Kidney tubule cell (primary cell): Measurements from ENCODE around the gene OR8D4.
"Not testable (repeated sequence)": the region's sequence is repeated elsewhere in the genome, so short reads cannot be mapped to it uniquely, and the experiment has no call there.

ENCODE experiments used
- DNase-seq: peaks from one replicate; pipeline ENCODE4 v3.0.0-alpha.2; 2018; ENCODE audit warnings: low spot score

OR8D4 gene

DNA sequence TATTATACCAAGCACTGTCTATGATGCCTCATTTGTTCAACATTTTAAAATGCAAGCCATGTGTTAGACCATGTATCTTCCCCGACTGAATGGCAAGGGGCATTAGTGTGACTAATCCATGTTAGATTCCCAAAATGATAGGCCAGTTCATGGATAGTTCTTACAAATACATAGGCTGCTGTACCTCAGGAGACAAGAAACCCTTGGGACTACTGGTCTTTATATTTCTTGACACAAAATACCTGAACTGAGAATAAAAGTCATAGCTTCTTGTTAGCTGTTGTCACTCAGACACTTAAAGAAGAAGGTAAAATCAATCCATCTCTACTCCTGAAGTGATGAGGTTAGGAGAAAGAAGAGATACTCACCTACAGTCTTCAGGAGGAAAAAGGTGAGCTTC lies at the start of gene OR8D4:
OR8D4 (plus strand) TSS at position 301 of the 400 bp plus-strand sequence. CDS start 4,265 bp downstream, outside the sequence.
- no peak for DNase-seq

GRCh38 chr11:123852321-123852720 lies 49.6 kb upstream of the OR8D4 start:
- DNase-seq: no peak

GRCh38 chr11:123853038-123853437 lies 48.9 kb upstream of the OR8D4 start:
- DNase-seq: no peak

- DNase-seq: no peak
These were observed 45.5 kb upstream of the OR8D4 start for GRCh38 chr11:123856444-123856843.

DNA sequence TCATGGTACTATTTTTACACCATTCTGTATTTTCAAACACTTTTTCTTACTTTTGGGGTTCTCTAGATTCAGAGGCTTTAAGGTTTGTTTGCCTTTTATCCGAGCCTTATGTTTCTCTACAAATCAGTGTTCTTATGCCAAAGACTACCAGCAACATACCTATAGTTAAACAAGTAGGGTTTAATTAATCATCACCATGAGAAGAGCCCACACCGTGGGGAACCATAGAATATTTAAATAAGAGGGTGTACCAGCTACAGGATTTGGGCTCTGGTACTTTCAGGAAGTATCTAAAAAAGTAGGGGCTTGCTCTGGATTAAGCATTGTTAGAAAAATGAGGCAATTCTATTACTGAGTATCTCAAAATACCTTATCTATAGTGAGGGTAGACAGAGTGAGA lies 42.2 kb upstream of the OR8D4 start:
- DNase-seq: no peak

DNA sequence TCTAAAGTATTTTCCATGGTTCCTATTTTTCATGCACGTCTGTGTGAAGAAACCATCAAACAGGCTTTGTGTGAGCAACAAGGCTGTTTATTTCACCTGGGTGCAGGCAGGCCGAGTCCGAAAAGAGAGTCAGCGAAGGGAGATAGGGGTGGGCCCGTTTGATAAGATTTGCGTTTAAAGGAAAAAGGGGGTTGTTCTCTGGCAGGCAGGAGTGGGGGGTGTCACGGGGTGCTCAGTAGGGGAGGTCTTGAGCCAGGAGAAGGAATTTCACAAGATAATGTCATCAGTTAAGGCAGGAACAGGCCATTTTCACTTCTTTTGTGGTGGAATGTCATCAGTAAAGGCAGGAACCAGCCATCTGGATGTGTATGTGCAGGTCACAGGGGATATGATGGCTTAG lies 36.7 kb upstream of the OR8D4 start:
- DNase-seq: not testable (repeated sequence)

- DNase-seq: not testable (repeated sequence)
These were observed 34.2 kb upstream of the OR8D4 start for GRCh38 chr11:123867795-123868194.

DNA sequence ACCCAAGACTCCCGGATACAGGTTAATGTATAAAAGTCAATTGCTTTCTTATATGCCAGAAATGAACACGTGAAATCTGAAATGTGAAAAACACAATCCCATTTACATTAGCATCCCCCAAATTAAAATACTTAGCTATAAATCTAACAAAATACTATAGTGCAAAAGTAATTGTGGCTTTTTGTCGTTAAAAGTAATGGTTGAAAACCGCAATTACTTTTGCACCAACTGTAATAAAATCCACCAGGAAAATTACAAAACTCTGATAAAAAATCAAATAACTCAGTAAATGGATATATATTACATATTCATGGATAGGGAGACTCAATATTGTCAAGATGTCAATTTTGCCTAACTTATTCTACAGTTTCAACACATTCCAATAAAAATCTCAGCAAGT lies 21.1 kb upstream of the OR8D4 start:
- no peak for DNase-seq

DNA sequence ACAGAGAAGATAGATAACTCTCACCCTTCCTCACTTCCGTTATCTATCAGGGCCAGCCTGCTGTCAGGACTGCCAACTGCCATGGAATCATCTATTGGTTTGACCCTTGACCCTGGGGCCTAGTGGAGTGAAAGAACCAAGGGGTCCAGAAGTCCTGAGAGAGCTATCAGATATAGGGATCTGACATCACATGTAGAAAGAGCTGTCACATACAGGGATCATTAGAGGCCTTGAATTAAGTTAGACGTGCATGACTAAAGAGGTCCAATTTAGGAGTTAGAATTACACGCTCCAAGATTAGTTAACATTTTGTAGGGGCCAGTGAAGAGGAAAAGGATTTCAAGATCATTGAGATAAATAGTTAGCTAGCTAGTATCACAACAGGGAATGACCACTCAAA lies 16.4 kb upstream of the OR8D4 start, which contains the start of gene TMEM225:
TMEM225 (minus strand) TSS at position 101 of the 400 bp plus-strand sequence. CDS start 245 bp downstream, outside the sequence.
- DNase-seq: no peak

DNA sequence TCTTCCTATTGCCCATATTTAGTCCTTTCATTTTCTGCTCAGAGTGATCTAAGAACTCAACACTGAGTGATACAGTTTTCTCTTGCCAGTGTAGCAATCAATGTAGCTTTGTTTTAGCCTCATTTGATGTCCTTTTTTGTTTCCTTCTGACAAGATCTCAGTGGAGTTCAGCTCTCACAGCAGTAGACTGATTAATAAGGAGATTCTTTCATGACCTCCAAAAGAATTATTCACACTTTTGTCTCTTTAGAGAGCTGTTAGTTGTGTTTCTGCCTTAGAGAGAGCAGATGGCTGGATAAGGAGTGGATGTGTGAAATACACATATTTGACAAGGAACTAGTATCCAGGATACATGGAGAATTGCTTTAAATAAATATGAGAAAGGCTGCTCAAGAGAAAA lies 9.9 kb upstream of the OR8D4 start:
- no peak for DNase-seq

GRCh38 chr11:123899792-123900191 lies 2.2 kb upstream of the OR8D4 start:
- DNase-seq: no peak

DNA sequence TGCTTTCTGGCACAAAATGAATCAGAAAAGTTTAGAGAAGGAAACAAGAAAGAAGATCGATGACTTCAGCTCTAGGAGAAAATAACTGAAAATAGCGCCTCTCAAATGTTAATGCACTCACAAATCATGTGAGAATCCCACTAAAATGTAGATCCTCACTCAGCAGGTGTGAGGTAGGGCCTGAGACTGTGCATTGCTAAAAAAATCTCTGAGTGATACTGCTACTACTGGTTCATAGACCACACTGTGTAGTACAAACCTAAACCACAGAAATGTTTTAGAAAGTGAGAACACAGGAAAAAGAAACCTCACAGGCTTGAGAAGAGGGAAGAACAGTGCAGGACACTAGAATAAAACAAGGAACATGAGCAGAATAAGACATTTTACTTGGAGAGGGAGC lies 2.0 kb downstream of the OR8D4 start:
- DNase-seq: no peak

- no peak for DNase-seq
These were observed 3.0 kb downstream of the OR8D4 start for GRCh38 chr11:123904932-123905331.

GRCh38 chr11:123905826-123906225 lies 3.9 kb downstream of the OR8D4 start:
- DNase-seq: no peak

DNA sequence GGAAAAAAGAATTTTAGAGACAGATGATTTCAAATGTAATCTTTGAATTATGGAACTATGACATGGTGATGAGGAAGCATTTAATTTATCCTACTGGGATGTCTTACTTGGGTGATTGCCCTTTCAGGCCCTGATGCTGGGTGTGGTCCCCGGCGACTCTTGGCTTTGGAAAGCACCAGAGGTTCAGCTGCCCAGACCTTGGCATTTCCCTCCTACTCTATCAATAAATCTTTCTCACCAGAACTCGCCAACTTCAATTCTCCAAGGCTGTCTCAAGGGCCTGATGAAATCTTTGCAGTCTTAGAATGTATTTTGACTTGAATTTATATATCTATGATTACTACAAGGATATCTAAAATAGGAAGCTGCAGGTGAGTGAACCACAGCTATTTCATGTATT lies 19.0 kb downstream of the OR8D4 start:
- no peak for DNase-seq

DNA sequence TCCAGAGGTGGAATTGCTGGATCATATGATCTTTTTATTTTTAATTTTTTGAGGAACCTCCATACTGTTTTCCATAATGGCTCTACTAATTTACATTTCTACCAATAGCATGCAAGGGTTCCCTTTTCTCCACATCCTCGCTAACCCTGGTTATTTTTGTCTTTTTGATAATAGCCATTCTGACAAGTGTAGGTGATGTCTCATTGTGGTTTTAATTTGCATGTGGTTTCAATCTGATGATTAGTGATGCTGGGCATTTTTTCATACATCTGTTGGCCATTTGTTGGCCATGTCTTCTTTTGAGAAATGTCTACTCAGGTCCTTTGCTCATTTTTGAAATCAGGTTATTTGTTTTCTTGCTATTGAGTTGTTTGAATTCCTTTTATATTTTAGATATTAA lies 22.1 kb downstream of the OR8D4 start:
- DNase-seq: no peak

GRCh38 chr11:123939317-123939716 lies 37.4 kb downstream of the OR8D4 start, which contains the start of gene OR4D5:
OR4D5 (plus strand) TSS chr11:123939617; CDS start chr11:123939617, 0 bp downstream.
- DNase-seq: no peak

GRCh38 chr11:123942413-123942812 lies 40.4 kb downstream of the OR8D4 start:
- no peak for DNase-seq

- DNase-seq: no peak
These were observed 41.8 kb downstream of the OR8D4 start, which contains the start of gene OR6T1 for GRCh38 chr11:123943738-123944137. OR6T1 (minus strand) TSS chr11:123943838; CDS start chr11:123943838, 0 bp downstream.

DNA sequence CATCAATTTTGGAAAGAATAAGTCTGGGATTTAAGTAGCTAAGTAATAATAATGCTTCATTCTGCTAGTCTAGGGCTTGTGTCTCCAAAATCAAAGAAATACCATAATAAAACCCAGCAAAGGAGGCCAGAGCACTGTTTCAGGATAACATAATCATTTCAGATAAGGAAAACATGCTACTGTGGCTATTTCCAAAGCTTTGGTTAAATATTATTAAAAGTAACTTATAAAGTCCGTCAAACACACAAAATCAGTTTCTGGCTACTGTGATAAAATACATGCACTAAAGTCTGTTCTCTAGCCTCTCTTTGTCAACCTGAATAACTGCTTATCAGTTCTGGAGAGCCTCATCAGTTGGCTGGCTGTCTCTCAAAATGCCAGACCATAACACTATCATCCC lies 43.2 kb downstream of the OR8D4 start:
- DNase-seq: no peak

DNA sequence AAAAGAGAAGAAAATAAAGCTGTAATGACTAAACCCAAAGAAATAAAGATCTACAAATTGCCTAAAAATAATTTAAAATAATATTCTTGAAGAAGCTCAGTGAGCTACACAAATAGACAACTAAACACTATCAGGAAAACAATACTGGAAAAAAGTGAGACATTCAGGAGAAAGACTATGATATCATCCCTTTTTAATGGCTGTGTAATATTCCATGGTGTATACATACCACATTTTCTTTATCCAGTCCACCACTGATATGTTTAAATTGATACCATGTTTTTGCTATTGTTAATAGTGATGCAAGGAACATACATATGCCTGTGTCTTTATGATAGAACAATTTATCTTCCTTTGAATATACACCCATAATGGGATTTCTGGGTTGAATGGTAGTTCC lies 54.8 kb downstream of the OR8D4 start:
- no peak for DNase-seq
